Midbrain (tissue), 1 donor: ENCODE data around the gene KCNH2.
"Not testable (repeated sequence)": the region's sequence is repeated elsewhere in the genome, so short reads cannot be mapped to it uniquely, and the experiment has no call there.

Experiments used
- DNase-seq: peaks from one replicate; lab custom pipeline; 2025; lab: John Stamatoyannopoulos, UW

KCNH2 gene

GRCh38 chr7:150934045-150934766 is 43.9 kb downstream of the KCNH2 start:
- DNase-seq, result no peak

GRCh38 chr7:150931199-150931869 is 46.8 kb downstream of the KCNH2 start:
- DNase-seq, result no peak

- no peak for DNase-seq
Measured at GRCh38 chr7:150928541-150928940, 49.6 kb downstream of the KCNH2 start.

- no peak for DNase-seq
Measured at GRCh38 chr7:150927956-150928344, 50.2 kb downstream of the KCNH2 start.

GRCh38 chr7:150927157-150927955 is 50.8 kb downstream of the KCNH2 start:
- DNase-seq, result no peak

GRCh38 chr7:150926066-150926465 is 52.1 kb downstream of the KCNH2 start:
- no peak for DNase-seq

GRCh38 chr7:150924369-150924781 is 53.7 kb downstream of the KCNH2 start:
- no peak for DNase-seq

GRCh38 chr7:150923802-150924201 is 54.3 kb downstream of the KCNH2 start:
- DNase-seq, result no peak

GRCh38 chr7:150923196-150923595 is 54.9 kb downstream of the KCNH2 start:
- DNase-seq, result no peak

- DNase-seq, result no peak
Measured at GRCh38 chr7:150919160-150919559, 59.0 kb downstream of the KCNH2 start.

GRCh38 chr7:150918378-150918777 is 59.7 kb downstream of the KCNH2 start:
- no peak for DNase-seq

GRCh38 chr7:150917969-150918368 is 60.2 kb downstream of the KCNH2 start:
- no peak for DNase-seq

GRCh38 chr7:150916670-150917069 is 61.5 kb downstream of the KCNH2 start:
- no peak for DNase-seq

- DNase-seq, result no peak
Measured at GRCh38 chr7:150914966-150915365, 63.2 kb downstream of the KCNH2 start.

GRCh38 chr7:150914196-150914595 is 63.9 kb downstream of the KCNH2 start:
- no peak for DNase-seq

GRCh38 chr7:150912427-150912826 is 65.7 kb downstream of the KCNH2 start:
- DNase-seq, result no peak

GRCh38 chr7:150911590-150912267 is 66.4 kb downstream of the KCNH2 start:
- DNase-seq, result no peak

GRCh38 chr7:150910996-150911422 is 67.1 kb downstream of the KCNH2 start:
- DNase-seq, result no peak

GRCh38 chr7:150910305-150910995 is 67.7 kb downstream of the KCNH2 start:
- DNase-seq, result not testable (repeated sequence)

GRCh38 chr7:150909200-150909995 is 68.7 kb downstream of the KCNH2 start:
- no peak for DNase-seq

- DNase-seq, result no peak
Measured at GRCh38 chr7:150908173-150908572, 69.9 kb downstream of the KCNH2 start.
